Posterior cingulate gyrus (tissue), 11 donors: ENCODE results near the gene ZNF569.

ENCODE experiments used
- DNase-seq, 10 donors: peaks; one replicate each; pipeline versions ENCODE4 v3.0.0 to v3.0.0-alpha.2; 2020 to 2021; ENCODE audit warnings: mixed read lengths in 3 of 10
- intact Hi-C: fragments of 100-400 bp; cut with DNase I; formaldehyde crosslinking; loops from one replicate; pipeline ENCODE4 v1.15.1; 2023

Gene ZNF569

GRCh38 chr19:37466798-37467607, at the start of gene ZNF569:
TSS of gene ZNF569 (minus strand) at chr19:37467444. CDS start at chr19:37444921, 22,523 bp downstream.
- intact Hi-C loops: loop anchor here (2.0 to 10.0 kb wide), 4 partner anchors 96 to 310 kb away; partner anchors contain the start of genes ZNF383, ZNF527, ZNF540 and ZNF571
- peak; percentile 87 to 99 (median 92) for DNase-seq

- intact Hi-C loops: no loop called here
- DNase-seq: no peak
Observed at GRCh38 chr19:37513397-37513796, 46.2 kb upstream of the ZNF569 start.

GRCh38 chr19:37511821-37512220, 44.6 kb upstream of the ZNF569 start:
- intact Hi-C loops: no loop called here
- no peak for DNase-seq

- intact Hi-C loops: no loop called here
- no peak for DNase-seq
Observed at GRCh38 chr19:37511186-37511585, 43.9 kb upstream of the ZNF569 start.

DNA sequence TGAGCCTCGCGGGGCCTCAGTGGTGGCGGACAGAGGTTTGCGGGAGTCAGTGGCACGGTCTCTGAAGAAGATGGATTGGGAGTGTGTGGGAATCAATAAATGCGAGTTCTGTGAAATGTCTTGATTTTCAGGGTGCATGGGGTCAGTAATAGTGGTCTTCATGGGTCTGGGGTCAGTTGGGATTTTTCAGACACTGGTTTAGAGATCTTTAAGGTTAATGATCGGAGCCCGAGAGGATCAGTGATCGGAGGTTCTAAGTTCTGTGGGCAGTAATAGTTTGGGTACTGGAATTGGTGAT, 39.9 kb upstream of the ZNF569 start:
- intact Hi-C loops: loop anchor here (2.0 to 10.0 kb wide), 2 partner anchors 38 to 148 kb away; partner anchors contain the start of genes ZFP30 and ZNF570
- DNase-seq: no peak

DNA sequence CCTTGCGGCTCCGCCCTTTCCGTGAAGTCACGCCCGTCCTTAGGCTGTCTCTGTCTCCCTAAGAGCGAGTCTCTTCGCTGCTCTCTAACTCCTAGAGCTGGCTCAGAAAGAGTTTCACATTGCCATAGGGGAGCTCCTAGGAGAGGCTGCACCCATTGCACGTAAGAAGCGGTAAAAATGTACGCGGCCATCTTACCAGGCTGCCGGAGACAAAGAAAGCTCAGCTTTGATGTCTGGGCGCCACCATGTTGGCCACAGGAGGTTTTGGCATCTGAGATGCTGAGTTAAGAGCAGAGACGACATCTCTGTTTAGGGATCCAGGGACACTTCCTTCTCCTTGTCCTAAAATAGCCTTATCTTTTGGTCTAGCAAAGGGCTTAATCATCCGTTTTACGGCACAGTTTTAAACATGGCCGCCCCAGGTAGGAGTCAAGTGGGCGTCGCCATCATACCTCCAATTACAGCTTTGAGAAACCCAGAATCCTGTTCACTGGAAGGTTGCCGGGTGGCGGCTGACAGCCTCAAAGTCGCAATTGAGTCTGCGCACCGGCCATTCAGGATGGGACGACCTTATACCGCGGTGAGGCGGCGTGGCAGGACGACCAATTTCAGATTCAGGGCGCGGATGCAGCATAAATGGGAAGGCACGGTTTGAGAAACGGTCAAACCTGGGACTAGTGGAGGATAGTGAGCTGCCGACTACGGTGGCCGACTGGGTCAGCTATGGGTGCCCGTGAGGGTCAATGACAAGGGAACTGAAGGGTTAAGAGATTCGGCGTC, 39.3 kb upstream of the ZNF569 start, which contains the start of gene ZNF793:
ZNF793 (plus strand) TSS at position 553 of the 780 bp plus-strand sequence. CDS start 16,501 bp downstream, outside the sequence.
- intact Hi-C loops: loop anchor here (2.0 to 10.0 kb wide), 2 partner anchors 38 to 148 kb away; partner anchors contain the start of genes ZFP30 and ZNF570
- DNase-seq: peak; percentile 71 to 96 (median 80)

- intact Hi-C loops: loop anchor here (2.0 to 10.0 kb wide), 2 partner anchors 37 to 149 kb away; partner anchors contain the start of genes ZFP30 and ZNF570
- peak in 1 of 10 donors; percentile 2 for DNase-seq
Observed at GRCh38 chr19:37505958-37506386, 38.7 kb upstream of the ZNF569 start.

DNA sequence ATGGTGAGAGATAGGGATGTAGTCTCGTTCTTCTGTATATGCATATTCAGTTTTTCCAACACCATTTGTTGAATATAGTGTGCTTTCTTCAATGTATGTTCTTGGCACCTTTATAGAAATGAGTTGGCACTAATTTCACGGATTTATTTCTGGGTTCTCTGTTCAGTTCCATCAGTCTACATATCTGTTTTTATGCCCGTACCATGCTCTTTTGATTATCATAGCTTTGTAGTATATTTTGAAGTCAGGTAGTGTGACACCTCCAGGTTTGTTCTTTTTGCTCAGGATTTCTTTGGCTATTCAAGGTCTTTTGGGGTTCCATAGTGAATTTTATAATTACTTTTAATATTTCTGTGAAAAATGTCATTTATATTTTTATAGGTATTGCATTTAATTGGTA, 25.0 kb upstream of the ZNF569 start:
- DNase-seq: no peak
- intact Hi-C loops: loop anchor here (5.0 kb wide), 1 partner anchor 95 kb away; no protein-coding TSS in a partner anchor

DNA sequence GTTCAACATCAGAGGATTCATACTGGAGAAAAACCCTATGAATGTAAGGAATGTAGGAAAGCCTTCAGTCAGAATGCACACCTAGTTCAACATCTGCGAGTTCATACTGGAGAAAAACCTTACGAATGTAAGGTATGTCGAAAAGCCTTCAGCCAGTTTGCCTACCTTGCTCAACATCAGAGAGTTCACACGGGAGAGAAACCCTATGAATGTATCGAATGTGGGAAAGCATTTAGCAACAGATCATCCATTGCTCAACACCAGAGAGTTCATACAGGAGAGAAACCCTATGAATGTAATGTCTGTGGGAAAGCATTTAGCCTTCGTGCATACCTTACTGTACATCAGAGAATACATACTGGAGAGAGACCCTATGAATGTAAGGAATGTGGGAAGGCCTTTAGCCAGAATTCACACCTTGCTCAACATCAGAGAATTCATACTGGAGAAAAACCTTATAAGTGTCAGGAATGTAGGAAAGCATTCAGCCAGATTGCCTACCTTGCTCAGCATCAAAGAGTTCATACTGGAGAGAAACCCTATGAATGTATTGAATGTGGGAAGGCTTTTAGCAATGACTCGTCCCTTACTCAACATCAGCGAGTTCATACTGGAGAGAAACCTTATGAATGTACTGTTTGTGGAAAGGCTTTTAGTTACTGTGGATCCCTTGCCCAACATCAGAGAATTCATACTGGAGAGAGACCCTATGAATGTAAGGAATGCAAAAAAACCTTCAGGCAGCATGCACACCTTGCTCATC, 17.3 kb upstream of the ZNF569 start:
- no peak for DNase-seq

GRCh38 chr19:37472165-37472564, 4.9 kb upstream of the ZNF569 start:
- intact Hi-C loops: no loop called here
- DNase-seq: no peak

More for the DNA sequence above, 17.3 kb upstream of the ZNF569 start:
- intact Hi-C loops: no loop called here

- no peak for DNase-seq
- intact Hi-C loops: no loop called here
Observed at GRCh38 chr19:37470216-37470615, 3.0 kb upstream of the ZNF569 start.

DNA sequence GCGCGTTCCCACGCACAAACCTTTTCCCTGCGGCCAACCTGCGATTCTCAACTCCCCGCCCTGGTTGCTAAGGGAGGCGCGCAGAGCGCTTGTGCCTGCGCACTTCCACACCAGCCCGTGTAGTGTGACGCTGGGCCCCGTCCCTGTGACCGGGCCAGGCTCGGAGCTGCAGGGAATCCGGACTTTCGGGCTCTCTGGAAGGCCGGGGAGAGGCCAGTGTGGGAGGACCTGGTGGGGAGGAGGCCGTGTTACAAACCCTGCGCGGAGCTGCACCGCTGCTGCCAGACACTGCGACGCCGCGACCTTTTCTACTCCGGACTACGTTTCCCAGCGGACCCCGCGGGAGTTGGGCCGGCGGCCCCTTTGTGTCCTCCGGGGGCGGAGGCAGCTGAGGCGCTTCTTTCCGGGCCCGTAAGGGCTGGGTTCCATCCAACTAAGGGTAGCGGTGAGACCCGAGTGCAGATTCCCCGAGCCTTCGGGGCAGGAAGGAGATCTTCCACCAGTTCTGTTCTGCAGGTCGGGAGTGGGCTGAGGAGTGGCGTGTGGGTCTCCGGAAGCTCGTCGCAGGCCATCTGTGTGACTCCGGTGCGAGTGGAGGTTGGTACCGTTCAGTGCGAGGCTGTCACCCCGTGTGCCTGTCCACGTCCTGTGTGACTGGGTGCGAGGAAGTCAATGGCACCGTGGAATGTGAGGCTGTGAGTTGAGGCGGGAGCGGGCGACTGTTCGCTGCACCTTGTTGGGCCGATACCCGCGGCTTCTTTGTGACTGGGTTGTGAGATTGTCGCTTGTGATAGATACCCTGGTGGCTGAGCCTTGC, 1.9 kb upstream of the ZNF569 start, which contains the start of gene ZNF570:
ZNF570 (plus strand) TSS at position 396 of the 817 bp plus-strand sequence. CDS start 999 bp downstream, outside the sequence.
- intact Hi-C loops: loop anchor here (2.0 to 10.0 kb wide), 4 partner anchors 38 to 308 kb away; partner anchors contain the start of genes ZNF383, ZNF540, ZNF571 and ZNF573

GRCh38 chr19:37467608-37468090, 405 bp upstream of the ZNF569 start:
- DNase-seq: no peak
- intact Hi-C loops: loop anchor here (2.0 to 10.0 kb wide), 5 partner anchors 39 to 310 kb away; partner anchors contain the start of genes ZNF383, ZNF527, ZNF540 and ZNF571

More for the DNA sequence above, 1.9 kb upstream of the ZNF569 start, which contains the start of gene ZNF570:
- DNase-seq: peak; percentile 87 to 99 (median 92)

GRCh38 chr19:37466277-37466797, 907 bp downstream of the ZNF569 start:
- DNase-seq: peak in 1 of 10 donors; percentile 5
- intact Hi-C loops: loop anchor here (2.0 to 10.0 kb wide), 4 partner anchors 96 to 311 kb away; partner anchors contain the start of genes ZNF383, ZNF527, ZNF540 and ZNF571

DNA sequence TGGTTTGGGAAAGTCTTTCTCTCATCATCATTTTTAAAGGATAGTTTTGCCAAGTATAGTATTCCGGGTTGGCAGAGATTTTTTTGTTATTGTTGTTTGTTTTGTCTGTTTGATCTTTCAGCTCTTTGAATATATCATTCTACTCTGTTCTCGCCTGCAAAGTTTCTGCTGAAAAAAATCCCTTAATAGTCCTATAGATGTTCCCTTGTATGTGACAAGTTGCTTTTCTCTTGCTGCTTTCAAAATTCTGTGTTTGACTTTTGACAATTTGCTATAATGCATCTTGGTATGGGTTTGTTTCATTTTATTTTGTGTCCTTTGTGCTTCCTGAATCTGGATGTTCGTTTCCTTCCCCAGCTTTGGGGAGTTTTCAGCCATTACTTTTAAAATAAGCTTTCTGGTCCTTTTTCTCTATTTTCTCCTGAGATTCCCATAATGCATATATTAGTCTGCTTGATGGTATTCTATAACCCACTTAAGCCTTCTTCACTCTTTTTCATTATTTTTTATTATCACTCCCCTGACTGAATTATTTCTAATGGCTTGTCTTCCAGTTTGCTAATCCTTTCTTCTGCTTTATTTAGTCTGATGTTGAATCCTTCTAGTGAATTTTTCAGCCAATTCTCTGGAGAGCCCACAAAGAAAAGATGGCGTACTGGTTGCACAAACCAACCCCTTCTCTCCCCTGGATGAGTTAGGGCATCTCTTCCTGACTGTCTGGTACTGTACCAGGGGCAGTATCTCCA, 14.6 kb downstream of the ZNF569 start:
- no peak for DNase-seq
- intact Hi-C loops: no loop called here

DNA sequence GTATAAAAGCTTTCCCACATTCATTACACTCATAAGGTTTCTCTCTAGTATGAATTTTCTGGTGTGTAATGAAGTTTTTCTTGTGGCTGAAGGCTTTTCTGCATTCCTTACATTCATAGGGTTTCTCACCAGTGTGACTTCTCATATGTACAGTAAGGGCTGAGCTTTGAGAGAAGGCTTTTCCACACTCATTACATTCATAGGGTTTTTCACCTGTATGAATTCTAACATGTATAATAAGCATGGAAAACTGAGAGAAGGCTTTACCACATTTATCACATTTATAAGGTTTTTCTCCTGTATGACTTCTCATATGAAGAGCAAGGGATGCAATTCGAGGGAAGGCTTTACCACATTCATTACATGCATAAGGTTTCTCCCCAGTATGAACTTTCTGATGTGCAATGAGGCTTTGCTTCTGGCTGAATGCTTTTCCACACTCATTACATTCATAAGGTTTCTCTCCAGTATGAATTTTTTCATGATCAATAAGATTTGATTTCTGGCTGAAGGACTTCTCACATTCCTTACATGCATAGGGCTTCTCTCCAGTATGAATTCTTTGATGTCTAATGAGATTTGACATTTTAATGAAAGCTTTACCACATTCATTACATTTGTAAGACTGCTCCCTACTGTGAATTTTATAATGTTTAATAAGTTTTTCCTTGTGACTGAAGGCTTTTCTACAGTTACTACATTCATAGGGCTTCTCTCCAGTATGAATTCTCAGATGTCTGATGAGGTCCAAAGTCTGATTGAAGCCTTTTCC, 53.7 kb downstream of the ZNF569 start:
- no peak for DNase-seq
- intact Hi-C loops: no loop called here

- no peak for DNase-seq
- intact Hi-C loops: no loop called here
Observed at GRCh38 chr19:37412700-37413099, 54.5 kb downstream of the ZNF569 start.
